Fibroblast of gingiva (primary cell): ENCODE data around the gene LAGE3.

Experiments used
- DNase-seq: peaks from one replicate; pipeline ENCODE4 v3.0.0-alpha.2; 2011; ENCODE audit warnings: low read depth

The LAGE3 gene

GRCh38 chrX:154457491-154458115, 21.5 kb downstream of the LAGE3 start:
- DNase-seq: peak; percentile 10

- no peak for DNase-seq
Observed at GRCh38 chrX:154452823-154453222, 26.3 kb downstream of the LAGE3 start.

- no peak for DNase-seq
Observed at GRCh38 chrX:154450312-154450711, 28.8 kb downstream of the LAGE3 start.

- no peak for DNase-seq
Observed at GRCh38 chrX:154449618-154450017, 29.5 kb downstream of the LAGE3 start.

GRCh38 chrX:154448484-154448883, 30.6 kb downstream of the LAGE3 start:
- no peak for DNase-seq

GRCh38 chrX:154446430-154446829, 32.7 kb downstream of the LAGE3 start:
- DNase-seq: no peak

- no peak for DNase-seq
Observed at GRCh38 chrX:154445776-154446175, 33.3 kb downstream of the LAGE3 start.

- no peak for DNase-seq
Observed at GRCh38 chrX:154444755-154445246, 34.3 kb downstream of the LAGE3 start.

GRCh38 chrX:154443992-154444754, 34.9 kb downstream of the LAGE3 start, which contains the start of gene FAM50A:
Gene FAM50A (plus strand): TSS chrX:154444141. CDS start chrX:154444236, 95 bp downstream.
- peak; percentile 56 for DNase-seq

- DNase-seq: no peak
Observed at GRCh38 chrX:154443479-154443910, 35.6 kb downstream of the LAGE3 start.

GRCh38 chrX:154441984-154442707, 36.9 kb downstream of the LAGE3 start:
- no peak for DNase-seq

- DNase-seq: no peak
Observed at GRCh38 chrX:154441564-154441963, 37.5 kb downstream of the LAGE3 start.

- no peak for DNase-seq
Observed at GRCh38 chrX:154440623-154441357, 38.3 kb downstream of the LAGE3 start.

GRCh38 chrX:154439841-154440240, 39.2 kb downstream of the LAGE3 start:
- no peak for DNase-seq

- DNase-seq: no peak
Observed at GRCh38 chrX:154437971-154438893, 40.8 kb downstream of the LAGE3 start.

GRCh38 chrX:154436983-154437752, 41.9 kb downstream of the LAGE3 start, which contains the start of gene GDI1:
Gene GDI1 (plus strand): TSS chrX:154437154. CDS start chrX:154437255, 101 bp downstream.
- peak; percentile 66 for DNase-seq

- DNase-seq: no peak
Observed at GRCh38 chrX:154436374-154436982, 42.6 kb downstream of the LAGE3 start.

- no peak for DNase-seq
Observed at GRCh38 chrX:154435171-154435733, 43.8 kb downstream of the LAGE3 start.
